LHCN-M2 (cell line): ENCODE results near the gene PKD1L1. TPM values are rescaled to one million over a fixed set of nuclear protein-coding genes. Genes with fewer than 3 reads are reported as not detected.

Experiments used
- DNase-seq: peaks from one replicate; pipeline ENCODE4 v3.0.0-alpha.2; 2012; ENCODE audit warnings: low read depth
- total RNA-seq: library from RNA; depleted of rRNA; stranded (reverse); fragments of >200 nt; gene quantifications from 2 replicates; pipeline ENCODE4 v1.2.3, GENCODE V29; 2014

The PKD1L1 gene
- total RNA-seq, 1 experiment from 2014 or later: 0.06 TPM

GRCh38 chr7:47907981-47908616 lies 40.2 kb downstream of the PKD1L1 start:
- no peak for DNase-seq

- DNase-seq: no peak
These were observed 41.4 kb downstream of the PKD1L1 start for GRCh38 chr7:47906883-47907282.

- peak; percentile 14 for DNase-seq
These were observed 43.0 kb downstream of the PKD1L1 start for GRCh38 chr7:47905076-47905920.

DNA sequence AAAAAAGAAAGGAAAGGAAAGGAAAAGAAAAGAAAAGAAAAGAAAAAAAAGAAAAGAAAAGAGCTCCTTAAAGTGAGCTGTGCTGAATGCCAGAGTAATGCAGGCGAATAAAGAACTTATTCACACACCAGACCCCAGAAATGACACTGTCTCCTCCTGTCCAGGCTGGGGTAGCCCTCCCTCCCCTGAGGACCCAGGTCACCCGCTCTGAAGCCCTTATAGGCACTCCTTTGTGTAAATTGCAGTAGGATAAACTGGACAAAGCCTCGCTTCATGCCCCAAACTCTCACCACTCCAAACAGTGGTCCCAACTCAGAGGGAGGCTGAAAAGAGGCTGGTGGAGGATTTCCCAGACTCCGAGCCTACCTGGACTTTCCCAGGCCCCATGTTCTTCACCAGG lies 46.3 kb downstream of the PKD1L1 start:
- DNase-seq: no peak

DNA sequence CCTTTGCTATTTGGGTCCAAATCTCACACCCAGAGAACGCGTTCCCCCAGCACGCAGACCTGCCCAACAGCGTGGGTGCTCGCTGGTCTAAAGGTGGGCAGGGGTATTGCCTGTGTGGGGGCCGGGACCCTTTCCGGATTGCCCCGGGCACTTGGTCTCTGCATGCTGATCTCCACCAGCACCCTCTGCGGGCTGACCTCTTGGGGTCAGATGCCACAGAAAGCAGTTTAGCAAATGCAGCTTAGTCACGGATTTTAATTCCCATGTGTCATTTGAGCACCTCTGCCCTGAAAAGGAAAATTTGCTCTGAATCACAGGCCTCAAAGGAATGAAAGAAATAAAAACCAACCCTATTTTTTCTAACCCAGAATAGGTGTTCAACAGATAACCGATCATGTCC lies 46.7 kb downstream of the PKD1L1 start:
- peak; percentile 84 for DNase-seq

GRCh38 chr7:47897831-47898230 lies 50.4 kb downstream of the PKD1L1 start:
- DNase-seq: no peak

- DNase-seq: no peak
These were observed 51.4 kb downstream of the PKD1L1 start for GRCh38 chr7:47896809-47897423.

DNA sequence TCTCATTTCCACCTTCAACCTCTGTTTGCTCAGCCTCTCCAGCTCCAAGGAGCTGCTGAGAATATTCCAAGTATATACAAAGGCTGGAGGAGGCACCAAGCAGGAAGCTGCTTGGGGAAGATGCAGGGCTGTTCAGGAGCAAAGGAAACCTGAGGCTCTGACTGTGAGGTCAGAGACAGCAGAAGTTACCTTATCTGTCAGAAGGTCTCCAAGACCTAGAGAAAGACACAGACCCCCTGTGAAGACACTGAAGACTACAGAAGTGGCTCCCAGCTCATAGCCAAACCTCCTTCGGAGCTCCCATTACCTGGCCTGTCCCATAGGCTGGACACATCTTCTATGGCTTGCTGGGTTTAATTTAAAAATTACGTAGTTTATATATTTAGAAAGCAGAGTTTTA lies 53.2 kb downstream of the PKD1L1 start:
- no peak for DNase-seq

DNA sequence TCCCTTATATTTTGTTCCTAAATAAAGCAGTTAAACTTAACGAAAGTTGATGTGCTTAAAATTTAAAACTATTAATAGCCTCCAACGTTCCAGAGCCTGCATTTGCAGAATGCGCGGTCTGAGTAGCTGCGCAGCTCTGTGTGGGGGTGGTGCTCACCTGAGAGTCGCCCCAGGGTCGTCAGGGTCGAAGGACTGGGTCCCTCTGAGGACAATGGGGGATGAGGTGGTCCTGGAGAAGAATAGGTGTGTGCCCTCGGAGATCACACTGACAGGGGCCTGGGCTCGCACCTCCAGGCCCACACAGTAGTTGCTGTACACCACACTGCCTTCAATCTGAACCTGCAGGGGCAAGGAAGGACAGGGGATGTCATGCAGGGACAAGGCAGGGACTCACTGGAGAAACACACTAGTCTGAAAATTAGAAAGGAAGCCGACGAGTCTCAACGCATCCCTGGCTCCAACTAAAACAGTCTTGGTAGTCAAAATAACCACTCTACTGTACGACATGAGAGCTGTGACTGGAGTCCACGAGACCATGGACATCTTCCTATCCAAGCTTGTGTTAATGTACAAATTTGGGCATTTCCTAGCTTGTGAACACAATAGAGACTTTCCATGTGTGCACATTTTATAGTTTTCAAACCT lies 54.4 kb downstream of the PKD1L1 start:
- no peak for DNase-seq

- DNase-seq: no peak
These were observed 55.0 kb downstream of the PKD1L1 start for GRCh38 chr7:47893238-47893637.

DNA sequence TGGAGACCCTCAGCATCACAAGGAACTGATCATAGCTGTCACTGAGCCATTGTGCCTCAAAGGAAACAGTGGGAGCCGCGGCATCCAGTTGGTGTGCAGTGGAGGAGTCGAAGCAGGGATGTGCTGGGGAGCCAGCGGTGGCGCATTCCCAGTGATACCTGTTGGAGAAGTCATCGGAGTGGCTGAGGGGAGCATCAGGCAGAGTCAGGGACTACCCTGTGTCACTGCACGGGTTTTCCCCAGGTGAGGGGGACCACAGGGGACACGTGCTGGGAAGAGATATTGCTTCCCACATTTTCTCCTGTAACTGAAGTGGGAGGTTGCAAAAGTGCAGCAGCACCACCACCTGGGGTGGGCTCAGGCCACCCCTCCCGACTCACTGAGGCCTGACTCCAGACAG lies 57.7 kb downstream of the PKD1L1 start:
- no peak for DNase-seq

GRCh38 chr7:47890125-47890524 lies 58.1 kb downstream of the PKD1L1 start:
- no peak for DNase-seq

DNA sequence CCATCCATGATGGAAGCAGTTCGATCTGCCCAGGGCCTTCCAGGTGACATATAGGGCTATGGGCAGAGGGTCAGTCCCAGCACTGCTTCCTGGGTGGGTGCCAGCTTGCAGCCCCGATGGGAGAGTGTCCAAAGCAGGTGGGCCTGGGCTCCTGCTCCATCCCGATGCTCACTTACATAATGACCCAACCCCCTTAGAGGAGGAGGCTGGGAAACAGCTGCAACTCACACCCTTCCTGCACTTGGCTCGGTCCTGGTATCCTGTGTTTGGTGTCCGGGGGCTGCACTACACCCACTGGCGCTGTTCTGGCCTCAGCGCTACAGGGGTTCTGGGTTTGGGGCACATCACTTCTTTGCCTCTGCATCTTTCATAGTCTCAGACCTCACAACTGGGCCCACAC lies 58.5 kb downstream of the PKD1L1 start:
- DNase-seq: no peak

DNA sequence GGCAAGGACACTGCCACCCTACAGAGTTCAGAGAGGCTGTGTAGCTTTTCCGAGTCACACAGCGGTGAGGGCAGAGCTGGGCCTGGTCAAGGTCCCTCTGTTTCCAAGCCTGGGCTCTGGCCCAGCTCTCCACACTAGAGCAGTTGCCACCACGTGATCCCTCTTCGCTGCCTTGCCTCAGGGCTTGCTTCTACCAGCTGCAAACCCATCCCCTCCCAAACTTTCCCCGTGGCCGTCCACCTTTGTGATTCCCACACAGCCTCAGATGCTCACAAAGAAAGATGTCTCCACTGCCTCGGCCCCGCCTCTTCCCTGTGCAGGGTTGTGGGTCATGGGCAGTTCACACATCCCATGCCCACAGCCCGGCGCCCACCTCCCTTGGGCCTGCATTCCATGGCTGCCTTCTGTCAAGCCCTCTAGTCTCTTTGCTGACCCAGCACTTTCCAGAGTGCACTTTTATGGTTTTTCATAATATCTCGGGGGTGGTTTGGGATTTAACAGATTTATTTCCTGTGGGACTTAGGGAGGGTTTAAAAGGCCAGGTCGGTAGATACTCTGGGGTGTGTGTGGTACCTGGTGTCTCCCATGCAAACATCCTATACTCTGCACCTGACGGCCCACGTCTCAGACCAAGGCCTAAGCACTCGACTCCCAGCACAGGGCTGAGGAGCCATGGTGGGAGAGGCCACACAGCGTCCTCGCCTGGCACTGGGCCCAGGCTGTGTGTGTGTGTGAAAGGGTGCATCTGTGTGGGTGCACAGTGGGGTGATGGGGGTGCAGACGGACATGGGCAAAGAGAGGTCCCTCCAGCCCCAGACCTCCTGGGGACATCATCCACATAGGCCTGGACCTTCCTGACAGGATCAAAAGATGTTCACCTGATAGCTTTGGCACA lies 59.6 kb downstream of the PKD1L1 start:
- no peak for DNase-seq

GRCh38 chr7:47887016-47887640 lies 61.1 kb downstream of the PKD1L1 start:
- no peak for DNase-seq

- no peak for DNase-seq
These were observed 62.1 kb downstream of the PKD1L1 start for GRCh38 chr7:47885987-47886811.

DNA sequence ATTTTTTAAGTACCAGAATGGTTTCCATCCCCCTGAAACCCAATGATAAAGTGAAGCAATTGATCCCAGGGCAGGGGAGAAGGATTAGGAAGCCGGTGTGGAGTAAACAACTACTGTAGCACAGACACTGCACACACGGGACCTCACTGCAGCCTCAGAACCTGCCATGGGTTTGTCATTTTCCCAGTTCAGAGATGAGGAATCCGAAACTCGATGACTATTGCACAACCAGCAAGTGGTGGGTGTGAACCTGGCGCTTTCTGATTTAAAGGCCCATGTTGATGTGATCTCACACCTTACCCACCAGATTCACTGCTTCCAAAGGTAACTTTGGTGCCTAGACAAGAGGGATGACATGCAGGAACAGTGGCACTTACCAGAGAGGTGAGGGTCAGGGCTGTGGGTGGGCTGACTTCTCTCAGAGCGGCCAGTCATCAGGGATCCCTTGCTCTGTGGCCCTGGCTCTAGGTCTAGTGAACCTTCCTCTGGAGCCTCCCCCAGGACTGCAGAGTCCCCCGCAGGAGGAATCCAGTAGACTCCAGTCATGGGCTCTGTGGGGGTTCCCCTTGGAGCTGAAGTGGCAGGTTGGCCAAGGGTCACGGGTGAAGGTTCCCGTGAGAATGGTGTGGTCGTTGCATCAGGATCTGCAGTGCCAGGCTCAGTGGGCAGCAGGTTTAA lies 62.8 kb downstream of the PKD1L1 start:
- DNase-seq: peak; percentile 14

DNA sequence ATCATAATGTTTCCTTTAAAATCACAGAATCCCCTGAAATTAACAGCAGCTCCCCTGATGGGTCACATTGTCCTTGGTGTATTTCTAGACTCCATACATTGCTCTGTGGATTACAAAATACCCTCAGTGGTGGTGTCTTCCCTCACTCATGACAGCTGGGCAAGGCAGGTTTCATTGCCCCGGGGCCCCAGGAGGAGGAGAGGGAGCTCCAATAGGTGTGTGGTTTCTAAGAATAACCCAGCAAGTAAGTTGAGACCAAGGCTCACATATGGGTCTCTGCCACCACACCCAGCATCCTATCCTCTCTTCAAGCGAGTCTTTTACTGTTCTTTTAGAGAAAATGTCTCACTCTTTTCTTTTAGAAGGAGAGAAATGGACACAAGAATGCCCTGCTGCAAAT lies 63.6 kb downstream of the PKD1L1 start:
- DNase-seq: no peak

GRCh38 chr7:47882635-47883034 lies 65.6 kb downstream of the PKD1L1 start:
- DNase-seq: no peak
